GM20000 (cell line): ENCODE measurements around the gene KLK6.

Experiments
- DNase-seq: peaks from one replicate; pipeline ENCODE4 v3.0.0; 2012; ENCODE audit warnings: low spot score
- TF ChIP-seq, protein P1 (sequence below): IDR thresholded peaks from 2 replicates; pipeline ENCODE4 v1.5.1; 2012; ENCODE audit warnings: mild to moderate bottlenecking, control low read depth; ENCODE audit errors: extremely low read depth, missing control alignments

The KLK6 gene

GRCh38 chr19:50932018-50932689 is 37.2 kb downstream of the KLK6 start:
- no peak for DNase-seq
- TF ChIP-seq, protein P1, sequence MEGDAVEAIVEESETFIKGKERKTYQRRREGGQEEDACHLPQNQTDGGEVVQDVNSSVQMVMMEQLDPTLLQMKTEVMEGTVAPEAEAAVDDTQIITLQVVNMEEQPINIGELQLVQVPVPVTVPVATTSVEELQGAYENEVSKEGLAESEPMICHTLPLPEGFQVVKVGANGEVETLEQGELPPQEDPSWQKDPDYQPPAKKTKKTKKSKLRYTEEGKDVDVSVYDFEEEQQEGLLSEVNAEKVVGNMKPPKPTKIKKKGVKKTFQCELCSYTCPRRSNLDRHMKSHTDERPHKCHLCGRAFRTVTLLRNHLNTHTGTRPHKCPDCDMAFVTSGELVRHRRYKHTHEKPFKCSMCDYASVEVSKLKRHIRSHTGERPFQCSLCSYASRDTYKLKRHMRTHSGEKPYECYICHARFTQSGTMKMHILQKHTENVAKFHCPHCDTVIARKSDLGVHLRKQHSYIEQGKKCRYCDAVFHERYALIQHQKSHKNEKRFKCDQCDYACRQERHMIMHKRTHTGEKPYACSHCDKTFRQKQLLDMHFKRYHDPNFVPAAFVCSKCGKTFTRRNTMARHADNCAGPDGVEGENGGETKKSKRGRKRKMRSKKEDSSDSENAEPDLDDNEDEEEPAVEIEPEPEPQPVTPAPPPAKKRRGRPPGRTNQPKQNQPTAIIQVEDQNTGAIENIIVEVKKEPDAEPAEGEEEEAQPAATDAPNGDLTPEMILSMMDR = no peak

DNA sequence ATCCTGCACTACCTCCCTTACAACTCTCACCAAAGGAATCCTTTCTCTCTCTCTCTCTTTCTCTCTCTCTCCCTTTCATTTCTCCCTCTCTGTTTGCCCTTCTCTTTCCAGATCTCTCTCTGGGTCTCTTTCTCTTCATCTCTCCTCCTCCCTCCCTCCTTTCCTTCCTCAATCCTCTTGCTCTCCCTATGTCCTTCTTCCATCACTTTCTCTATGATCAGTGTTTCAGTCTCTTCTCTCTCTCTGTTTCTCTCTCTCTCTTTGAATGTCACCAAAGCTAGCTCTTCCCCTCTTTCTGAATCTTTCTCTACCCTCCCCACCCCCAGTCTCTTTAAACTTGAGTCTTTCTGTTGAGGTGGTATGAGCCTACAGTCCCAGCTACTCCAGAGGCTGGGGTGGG is 38.4 kb downstream of the KLK6 start:
- TF ChIP-seq, protein P1 = no peak
- DNase-seq = no peak

GRCh38 chr19:50928831-50929230 is 40.6 kb downstream of the KLK6 start:
- TF ChIP-seq, protein P1 = no peak

GRCh38 chr19:50926144-50926543 is 43.2 kb downstream of the KLK6 start:
- TF ChIP-seq, protein P1 = no peak
- no peak for DNase-seq

More at GRCh38 chr19:50928831-50929230, 40.6 kb downstream of the KLK6 start:
- DNase-seq = no peak

- TF ChIP-seq, protein P1 = no peak
- DNase-seq = no peak
Observed at GRCh38 chr19:50925734-50926133, 43.7 kb downstream of the KLK6 start.

DNA sequence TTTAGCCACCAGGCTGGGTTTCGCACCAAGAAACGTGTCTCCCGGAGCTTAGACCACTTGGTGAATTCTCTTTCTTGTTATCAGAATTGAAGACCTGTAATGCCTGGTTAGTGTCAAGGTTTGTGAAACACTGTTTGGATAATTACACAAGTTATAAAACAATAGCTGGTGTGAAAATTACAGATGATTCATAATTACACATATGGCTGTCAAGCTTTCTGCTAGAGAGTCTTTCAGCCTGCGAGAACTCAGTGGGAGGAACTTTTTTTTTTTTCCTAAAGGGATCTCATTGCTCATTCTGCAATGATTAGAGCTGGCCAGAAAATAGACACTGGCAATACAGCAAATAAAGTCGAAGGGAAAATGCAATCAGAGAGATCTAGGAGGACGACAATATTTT is 44.8 kb downstream of the KLK6 start:
- TF ChIP-seq, protein P1 = no peak
- DNase-seq = no peak

- TF ChIP-seq, protein P1 = peak; percentile 76
- DNase-seq = peak; percentile 85
Observed at GRCh38 chr19:50922317-50922853, 47.0 kb downstream of the KLK6 start.
